K562 treated with DMSO at 1 percent for 4 hours (cell line): ENCODE results near the gene ATP8B3. TPM values are rescaled to one million over a fixed set of nuclear protein-coding genes. Genes with fewer than 3 reads are reported as not detected.

Source experiments
- total RNA-seq: library from RNA; unstranded; fragments of 300-600 nt; gene quantifications from 2 replicates; pipeline ENCODE4 v1.2.3, GENCODE V29; 2022; ENCODE audit not compliant: insufficient read depth

Gene ATP8B3, protein sequence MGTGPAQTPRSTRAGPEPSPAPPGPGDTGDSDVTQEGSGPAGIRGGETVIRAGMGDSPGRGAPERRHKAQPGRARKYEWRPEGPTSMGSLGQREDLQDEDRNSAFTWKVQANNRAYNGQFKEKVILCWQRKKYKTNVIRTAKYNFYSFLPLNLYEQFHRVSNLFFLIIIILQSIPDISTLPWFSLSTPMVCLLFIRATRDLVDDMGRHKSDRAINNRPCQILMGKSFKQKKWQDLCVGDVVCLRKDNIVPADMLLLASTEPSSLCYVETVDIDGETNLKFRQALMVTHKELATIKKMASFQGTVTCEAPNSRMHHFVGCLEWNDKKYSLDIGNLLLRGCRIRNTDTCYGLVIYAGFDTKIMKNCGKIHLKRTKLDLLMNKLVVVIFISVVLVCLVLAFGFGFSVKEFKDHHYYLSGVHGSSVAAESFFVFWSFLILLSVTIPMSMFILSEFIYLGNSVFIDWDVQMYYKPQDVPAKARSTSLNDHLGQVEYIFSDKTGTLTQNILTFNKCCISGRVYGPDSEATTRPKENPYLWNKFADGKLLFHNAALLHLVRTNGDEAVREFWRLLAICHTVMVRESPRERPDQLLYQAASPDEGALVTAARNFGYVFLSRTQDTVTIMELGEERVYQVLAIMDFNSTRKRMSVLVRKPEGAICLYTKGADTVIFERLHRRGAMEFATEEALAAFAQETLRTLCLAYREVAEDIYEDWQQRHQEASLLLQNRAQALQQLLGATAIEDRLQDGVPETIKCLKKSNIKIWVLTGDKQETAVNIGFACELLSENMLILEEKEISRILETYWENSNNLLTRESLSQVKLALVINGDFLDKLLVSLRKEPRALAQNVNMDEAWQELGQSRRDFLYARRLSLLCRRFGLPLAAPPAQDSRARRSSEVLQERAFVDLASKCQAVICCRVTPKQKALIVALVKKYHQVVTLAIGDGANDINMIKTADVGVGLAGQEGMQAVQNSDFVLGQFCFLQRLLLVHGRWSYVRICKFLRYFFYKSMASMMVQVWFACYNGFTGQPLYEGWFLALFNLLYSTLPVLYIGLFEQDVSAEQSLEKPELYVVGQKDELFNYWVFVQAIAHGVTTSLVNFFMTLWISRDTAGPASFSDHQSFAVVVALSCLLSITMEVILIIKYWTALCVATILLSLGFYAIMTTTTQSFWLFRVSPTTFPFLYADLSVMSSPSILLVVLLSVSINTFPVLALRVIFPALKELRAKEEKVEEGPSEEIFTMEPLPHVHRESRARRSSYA (N-terminal part only)
- total RNA-seq: 2.9 and 3.1 TPM in 2 replicates

DNA sequence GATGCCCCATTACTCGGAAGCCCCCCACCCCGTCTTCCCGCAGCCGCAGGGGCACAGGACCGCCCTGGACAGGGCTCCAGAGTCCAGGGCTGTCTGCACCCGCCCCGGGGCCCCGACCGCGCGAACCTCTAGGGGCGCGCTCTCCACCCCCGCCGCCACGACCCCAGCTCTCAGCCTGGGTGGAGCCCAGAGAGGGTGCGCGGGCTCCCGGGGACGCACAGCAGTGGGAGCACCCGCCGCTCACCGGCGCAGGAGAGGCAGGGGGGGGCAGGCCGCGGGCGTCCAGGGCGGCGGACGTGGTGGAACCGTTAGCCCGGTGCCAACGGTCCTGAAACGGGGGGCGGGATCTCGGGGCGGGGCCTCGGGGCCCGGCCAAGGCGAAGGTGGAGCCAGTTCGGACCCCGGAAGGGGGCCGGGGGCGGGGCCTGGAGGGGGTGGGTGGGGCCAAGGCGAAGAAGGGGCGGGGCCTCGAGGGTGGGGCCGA, at the start of gene ATP8B3:
Gene ATP8B3, minus strand, starts transcription at position 335 of the 484 bp plus-strand sequence. CDS start 540 bp downstream, outside the sequence.

DNA sequence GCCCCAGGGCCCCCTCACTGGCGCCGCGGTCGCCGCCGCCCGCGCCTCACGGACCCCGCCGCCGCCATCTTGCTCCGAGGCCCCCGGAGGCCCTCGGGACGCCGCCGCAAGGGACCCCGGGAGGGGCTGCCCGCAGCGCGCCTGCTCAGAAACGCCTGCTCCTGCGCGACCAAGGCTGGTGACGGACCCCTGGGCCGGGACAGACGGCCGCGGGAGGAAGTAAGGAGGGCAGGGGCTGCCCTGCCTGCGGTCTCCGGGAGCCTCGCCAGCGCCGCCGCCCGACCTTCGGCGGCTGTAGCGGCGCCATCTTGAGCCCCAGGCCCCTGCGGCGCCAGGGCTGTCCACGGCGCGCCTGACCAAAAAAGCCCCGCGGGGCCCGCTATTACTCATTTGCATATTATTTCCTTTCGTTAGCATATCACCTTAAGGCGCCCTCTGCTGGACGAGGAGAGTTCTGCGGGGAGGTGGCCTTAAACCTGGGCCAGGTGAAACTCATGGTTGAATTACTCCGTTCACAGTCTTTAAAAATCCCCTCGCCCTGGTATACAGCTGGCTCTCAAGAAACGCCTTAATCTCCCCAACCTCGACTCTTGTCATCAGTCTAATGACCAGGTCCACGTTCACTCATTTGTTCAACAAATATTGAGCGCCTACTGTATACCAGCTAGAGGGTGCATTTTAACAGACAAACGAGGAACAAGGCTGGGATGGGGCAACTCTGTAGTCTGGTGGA, 36.5 kb upstream of the ATP8B3 start, which contains the start of gene REXO1:
Gene REXO1, minus strand, starts transcription at position 85 of the 733 bp plus-strand sequence. CDS start 125 bp downstream, outside the sequence.

DNA sequence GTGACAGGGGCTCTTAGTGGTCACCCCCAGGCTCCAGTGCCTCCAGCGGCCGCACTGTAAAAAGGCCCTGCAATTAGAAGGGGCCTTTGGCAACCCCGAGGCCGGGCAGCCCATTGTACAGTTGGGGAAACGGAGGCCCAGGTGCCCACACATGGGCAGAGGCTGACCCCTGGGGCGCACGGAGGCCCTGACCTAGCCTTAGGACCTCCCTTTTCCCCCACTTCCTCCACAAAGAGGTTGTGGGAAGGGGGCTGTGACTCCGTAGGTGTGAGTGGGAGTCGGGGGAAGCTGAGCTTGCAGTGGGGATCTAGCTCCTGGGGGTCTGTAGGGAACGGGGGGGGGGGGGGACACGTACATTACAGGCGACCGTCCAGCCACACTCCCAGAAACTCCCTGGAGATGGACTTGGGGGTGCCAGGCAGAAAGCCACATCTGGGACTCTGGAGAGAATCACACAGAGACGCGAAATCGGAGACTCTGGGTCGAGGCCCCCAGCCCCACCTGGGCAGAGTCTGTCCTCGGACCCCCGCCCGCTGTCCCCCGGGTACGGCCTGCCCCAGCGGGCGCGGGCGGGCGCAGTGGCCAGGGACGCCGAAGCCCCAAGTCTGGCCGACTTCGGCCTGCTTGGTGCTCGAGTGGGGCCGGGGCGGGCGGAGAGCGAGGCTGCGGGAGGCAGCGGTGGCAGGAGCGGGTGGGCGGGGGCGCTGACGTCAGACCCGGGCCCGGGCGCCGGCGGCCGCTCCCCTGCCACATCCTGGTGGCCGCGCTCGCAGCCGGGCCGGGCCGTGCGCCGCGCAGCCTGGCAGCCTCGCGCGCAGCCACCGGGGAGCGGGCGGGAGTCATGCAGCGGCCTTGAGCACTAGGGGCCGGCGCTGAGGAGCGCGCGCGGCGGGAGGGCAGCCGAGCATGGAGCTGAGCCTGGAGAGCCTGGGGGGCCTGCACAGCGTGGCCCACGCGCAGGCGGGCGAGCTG, 59.0 kb downstream of the ATP8B3 start, which contains the start of gene ONECUT3:
Gene ONECUT3, plus strand, starts transcription at position 750 of the 972 bp plus-strand sequence. Its CDS starts 157 bp downstream, at position 907.

Other genes starting within 250 kb of the ATP8B3 start
- gene MEX3D, start 244.0 kb downstream of the ATP8B3 start, total RNA-seq: 35.2 and 40.6 TPM in 2 replicates
- 102 and 118 TPM in 2 replicates for gene MBD3, start 219.4 kb downstream of the ATP8B3 start, total RNA-seq
- 79.6 and 82.3 TPM in 2 replicates for gene UQCR11, start 206.8 kb downstream of the ATP8B3 start, total RNA-seq
- gene TCF3, start 159.7 kb downstream of the ATP8B3 start, total RNA-seq: 91.0 and 114 TPM in 2 replicates
- gene ONECUT3, start 58.8 kb downstream of the ATP8B3 start, total RNA-seq: not detected in 2 replicates
- 29.2 and 37.3 TPM in 2 replicates for gene REXO1, start 36.2 kb upstream of the ATP8B3 start, total RNA-seq
- gene KLF16, start 51.3 kb upstream of the ATP8B3 start, total RNA-seq: 18.8 and 36.0 TPM in 2 replicates
- gene ABHD17A, start 73.2 kb upstream of the ATP8B3 start, total RNA-seq: 138 and 148 TPM in 2 replicates
- 17.2 and 23.5 TPM in 2 replicates for gene ADAT3, start 93.1 kb upstream of the ATP8B3 start, total RNA-seq
- 54.0 and 61.0 TPM in 2 replicates for gene SCAMP4, start 93.1 kb upstream of the ATP8B3 start, total RNA-seq
- gene CSNK1G2, start 128.9 kb upstream of the ATP8B3 start, total RNA-seq: 70.6 and 94.9 TPM in 2 replicates
- gene BTBD2, start 203.4 kb upstream of the ATP8B3 start, total RNA-seq: 73.4 and 74.1 TPM in 2 replicates
- gene MKNK2, start 239.0 kb upstream of the ATP8B3 start, total RNA-seq: 307 and 424 TPM in 2 replicates